Measurements from ENCODE around the gene SUSD3.

The SUSD3 gene

DNA sequence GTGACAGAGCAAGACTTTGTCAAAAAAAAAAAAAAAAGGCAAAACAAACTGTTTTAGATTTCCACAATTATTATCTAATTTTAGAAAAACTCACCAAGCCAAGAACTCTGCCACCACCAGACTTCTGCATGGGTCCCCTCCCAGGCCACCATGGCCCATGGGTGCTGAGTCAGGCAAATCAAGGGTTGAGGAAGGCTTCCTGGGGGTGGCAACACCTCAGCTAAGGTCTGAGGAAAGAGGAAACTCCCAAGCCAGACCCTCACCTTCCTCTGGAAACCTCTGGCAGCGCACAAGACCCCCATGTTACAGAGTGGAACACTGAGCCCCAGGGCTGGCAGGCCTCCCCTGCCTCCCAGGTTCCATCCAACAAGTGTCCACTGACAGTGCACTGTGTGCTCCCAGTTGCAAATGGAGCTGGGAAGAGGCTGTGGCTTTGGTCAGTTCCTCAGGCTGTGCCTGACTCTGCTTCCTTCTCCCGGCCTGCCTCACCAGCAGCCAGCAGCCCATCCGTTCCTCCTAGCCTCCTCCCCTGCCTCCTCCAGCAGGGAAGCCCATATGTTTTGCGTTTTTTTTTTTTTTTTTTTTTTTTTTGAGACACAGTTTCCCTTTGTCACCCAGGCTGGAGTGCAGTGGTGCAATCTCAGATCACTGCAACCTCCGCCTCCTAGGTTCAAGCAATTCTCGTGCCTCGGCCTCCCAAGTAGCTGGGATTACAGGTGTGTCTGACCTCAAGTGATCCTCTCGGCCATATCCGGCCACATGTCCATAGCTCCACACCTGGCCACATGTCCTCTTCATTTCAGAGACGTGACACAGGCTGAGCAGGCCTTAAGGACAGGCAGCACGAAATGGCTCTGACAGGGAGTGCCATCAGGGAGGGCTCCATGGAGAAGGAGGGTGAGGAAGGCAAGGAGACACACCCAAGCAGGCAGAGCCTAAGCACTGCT is 3.5 kb upstream of the SUSD3 start:
- no peak overlapping the region for H3K27ac ChIP-seq (ENCODE audit: low read depth, low read length)

DNA sequence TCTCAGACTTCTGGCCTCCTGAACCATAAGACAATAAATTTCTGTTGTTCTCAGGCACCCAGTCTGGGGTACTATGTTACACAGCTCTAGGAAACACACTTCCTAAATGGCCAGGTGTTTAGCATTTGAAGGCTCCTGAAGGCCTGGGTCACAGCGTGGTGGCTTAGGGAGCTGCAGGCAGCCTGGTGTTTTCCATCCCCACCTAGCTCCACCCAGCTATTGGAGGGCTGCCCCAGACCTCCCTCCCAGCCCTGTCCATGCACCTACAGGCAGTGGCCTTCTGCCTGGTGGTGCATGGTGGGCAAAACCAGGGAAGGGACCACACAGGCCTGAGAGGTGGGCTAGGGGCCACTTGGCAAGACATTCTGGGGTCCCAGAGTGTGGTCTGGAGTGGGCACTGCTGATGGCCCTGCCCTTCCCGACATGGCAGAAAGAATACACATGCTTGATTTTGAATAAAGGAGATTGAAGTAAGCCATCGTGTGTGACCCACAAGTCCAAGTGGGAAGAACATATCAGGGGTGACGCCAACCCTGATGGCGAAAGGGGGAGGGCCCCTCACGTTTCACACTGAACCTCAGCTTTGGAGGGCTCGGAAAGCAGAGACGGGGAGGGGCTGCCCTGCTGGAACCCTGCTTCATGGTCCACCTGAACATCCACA is 1.3 kb upstream of the SUSD3 start:
- H3K9ac ChIP-seq (ENCODE audit: low read length): no peak overlapping the region
- no peaks in the 10 kb centered on the region for H3K27me3 ChIP-seq (ENCODE audit: control insufficient read depth in 1 of 2, insufficient read depth in 2 of 2, low read length in 2 of 2)
- H3K36me3 ChIP-seq (ENCODE audit: insufficient read depth, low read length): no peaks in the 10 kb centered on the region
- no peak overlapping the region for H3K27ac ChIP-seq (ENCODE audit: low read depth, low read length)
- peaks cover 17% of the 10 kb centered on the region for H3K4me1 ChIP-seq (ENCODE audit: insufficient read depth, low read length)
- H3K4me3 ChIP-seq (ENCODE audit: low read depth in 1 of 2, low read length in 2 of 2): no peak overlapping the region
- H3K9me3 ChIP-seq (ENCODE audit: low read length): no peaks in the 10 kb centered on the region

More for the DNA sequence above, 3.5 kb upstream of the SUSD3 start:
- H3K4me3 ChIP-seq (ENCODE audit: low read depth in 1 of 2, low read length in 2 of 2): no peak overlapping the region
- H3K9ac ChIP-seq (ENCODE audit: low read length): no peak overlapping the region
- no peaks in the 10 kb centered on the region for H3K9me3 ChIP-seq (ENCODE audit: low read length)
- H3K36me3 ChIP-seq (ENCODE audit: insufficient read depth, low read length): no peaks in the 10 kb centered on the region
- no peaks in the 10 kb centered on the region for H3K27me3 ChIP-seq (ENCODE audit: control insufficient read depth in 1 of 2, insufficient read depth in 2 of 2, low read length in 2 of 2)
- peaks cover 5% of the 10 kb centered on the region for H3K4me1 ChIP-seq (ENCODE audit: insufficient read depth, low read length)

DNA sequence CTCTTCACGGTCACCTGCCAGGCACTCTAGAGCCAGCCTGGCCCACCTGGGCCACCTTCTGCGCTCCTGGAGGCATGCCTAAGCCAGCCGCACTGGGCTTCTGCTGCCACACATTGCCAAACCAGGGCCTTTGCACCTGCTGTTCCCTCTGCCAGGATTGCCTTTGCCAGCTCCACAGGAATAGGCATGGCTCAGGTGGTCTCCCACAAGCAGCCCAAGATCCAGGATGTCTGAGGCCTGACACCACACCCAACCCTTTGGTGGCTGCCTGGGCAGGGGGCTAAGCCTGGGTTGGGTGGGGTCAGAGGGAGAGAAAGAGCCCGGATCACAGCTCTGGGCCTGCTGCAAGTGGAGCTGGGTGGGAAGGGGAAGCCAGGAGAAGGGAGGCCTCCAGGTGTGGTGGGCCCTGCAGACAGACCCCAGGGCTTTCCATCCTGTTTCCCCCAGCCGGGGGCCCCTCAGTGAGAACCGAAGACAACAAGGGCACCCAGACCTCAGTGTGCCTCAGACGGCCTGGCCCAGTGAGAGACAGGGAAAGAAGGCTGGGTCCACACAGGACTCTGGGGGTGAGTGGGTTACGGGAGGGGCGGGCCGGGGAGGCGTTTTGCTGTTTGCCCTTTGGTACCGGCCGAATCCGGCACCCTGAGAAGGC is 672 bp upstream of the SUSD3 start:
- no peaks in the 10 kb centered on the region for H3K36me3 ChIP-seq (ENCODE audit: insufficient read depth, low read length)
- H3K4me1 ChIP-seq (ENCODE audit: insufficient read depth, low read length): peaks cover 16% of the 10 kb centered on the region
- H3K9me3 ChIP-seq (ENCODE audit: low read length): no peaks in the 10 kb centered on the region
- peak overlapping the region in 1 of 2 donors; percentile 49 for H3K4me3 ChIP-seq (ENCODE audit: low read depth in 1 of 2, low read length in 2 of 2)
- H3K9ac ChIP-seq (ENCODE audit: low read length): no peak overlapping the region
- H3K27ac ChIP-seq (ENCODE audit: low read depth, low read length): no peak overlapping the region
- H3K27me3 ChIP-seq (ENCODE audit: control insufficient read depth in 1 of 2, insufficient read depth in 2 of 2, low read length in 2 of 2): no peaks in the 10 kb centered on the region

DNA sequence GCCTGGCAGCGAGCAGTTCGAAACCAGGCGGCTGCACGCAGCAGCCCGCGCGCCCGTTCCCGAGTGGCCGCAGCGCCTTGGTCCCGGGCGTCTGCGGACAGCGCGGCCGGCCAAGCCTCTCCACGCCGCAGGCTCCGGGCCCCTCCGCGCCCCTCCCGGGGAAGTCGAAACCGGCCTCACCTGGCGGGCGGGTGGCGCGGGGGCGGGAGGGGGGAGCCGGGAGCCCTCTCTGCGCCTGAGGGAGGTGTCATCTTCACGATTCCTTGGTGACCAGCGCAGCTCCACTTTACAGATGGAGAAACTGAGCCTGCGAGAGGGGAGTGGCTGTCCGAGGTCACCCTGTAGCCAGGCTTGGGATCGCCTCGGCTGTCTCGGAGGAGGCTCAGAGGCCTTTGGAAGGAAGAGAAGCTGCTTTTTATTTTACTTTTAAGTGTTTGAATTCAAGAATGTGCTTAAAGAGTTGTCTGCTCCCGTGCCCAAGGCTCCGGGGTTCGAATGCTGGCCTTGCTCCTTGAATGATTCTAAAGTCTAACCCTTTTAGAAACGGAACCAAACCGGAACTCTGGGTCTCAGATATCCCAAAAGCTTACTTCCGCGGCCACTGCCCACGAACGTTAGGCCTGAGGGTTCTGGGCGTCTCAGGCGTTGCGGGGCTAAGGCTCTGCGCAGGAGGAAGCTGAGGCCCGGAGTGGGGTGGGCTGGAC is 662 bp downstream of the SUSD3 start:
- peak overlapping the region; percentile 49 to 57 for H3K4me3 ChIP-seq (ENCODE audit: low read depth in 1 of 2, low read length in 2 of 2)
- peak overlapping the region; percentile 32 for H3K27ac ChIP-seq (ENCODE audit: low read depth, low read length)
- H3K4me1 ChIP-seq (ENCODE audit: insufficient read depth, low read length): peaks cover 16% of the 10 kb centered on the region
- no peaks in the 10 kb centered on the region for H3K36me3 ChIP-seq (ENCODE audit: insufficient read depth, low read length)
- no peaks in the 10 kb centered on the region for H3K9me3 ChIP-seq (ENCODE audit: low read length)
- H3K9ac ChIP-seq (ENCODE audit: low read length): no peak overlapping the region
- H3K27me3 ChIP-seq (ENCODE audit: control insufficient read depth in 1 of 2, insufficient read depth in 2 of 2, low read length in 2 of 2): no peaks in the 10 kb centered on the region

DNA sequence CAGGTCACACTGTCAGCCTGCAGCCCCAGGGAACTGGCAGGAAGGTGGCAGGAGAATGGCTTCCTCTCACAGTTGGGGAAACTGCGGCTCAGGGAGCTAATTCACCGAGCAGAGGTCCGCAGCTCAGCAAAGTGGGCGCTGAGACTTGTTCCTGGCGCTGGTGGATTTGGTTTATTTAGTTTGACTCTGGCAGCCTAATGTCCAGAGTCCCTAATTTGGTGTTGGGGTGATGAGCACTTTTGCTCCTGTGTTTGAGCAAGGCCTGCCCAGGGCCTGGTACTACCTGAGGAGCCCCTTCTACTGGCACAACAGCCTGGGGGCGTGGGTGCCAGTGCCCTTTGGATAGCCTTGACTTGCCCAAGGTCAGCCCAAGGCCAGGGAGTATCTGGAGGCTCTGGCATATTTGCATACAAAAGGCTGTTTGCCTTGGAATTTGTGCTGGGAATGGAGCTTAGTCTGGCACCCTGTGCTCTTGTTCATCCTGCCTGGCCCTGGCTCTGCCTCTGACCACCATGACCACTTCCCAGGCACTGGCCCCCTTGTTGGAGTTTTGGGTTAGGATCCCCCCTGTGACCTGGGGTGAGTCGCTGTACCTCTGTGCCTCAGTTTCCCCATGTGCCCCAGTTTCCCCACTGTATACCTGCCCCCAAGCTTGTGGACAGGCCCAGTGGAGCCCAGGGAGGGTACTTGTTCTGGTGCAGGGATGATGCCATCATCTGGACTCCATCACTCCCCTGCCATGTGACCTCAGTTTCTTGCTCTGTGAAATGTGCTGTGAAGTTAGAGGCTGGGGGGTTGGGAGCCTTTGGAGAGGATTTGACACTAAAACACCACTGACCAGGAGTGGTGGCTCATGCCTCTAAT is 1.4 kb downstream of the SUSD3 start:
- peaks cover 16% of the 10 kb centered on the region for H3K4me1 ChIP-seq (ENCODE audit: insufficient read depth, low read length)
- H3K27ac ChIP-seq (ENCODE audit: low read depth, low read length): no peak overlapping the region
- H3K27me3 ChIP-seq (ENCODE audit: control insufficient read depth in 1 of 2, insufficient read depth in 2 of 2, low read length in 2 of 2): no peaks in the 10 kb centered on the region
- H3K9me3 ChIP-seq (ENCODE audit: low read length): no peaks in the 10 kb centered on the region
- no peak overlapping the region for H3K9ac ChIP-seq (ENCODE audit: low read length)
- H3K36me3 ChIP-seq (ENCODE audit: insufficient read depth, low read length): no peaks in the 10 kb centered on the region
- H3K4me3 ChIP-seq (ENCODE audit: low read depth in 1 of 2, low read length in 2 of 2): no peak overlapping the region

DNA sequence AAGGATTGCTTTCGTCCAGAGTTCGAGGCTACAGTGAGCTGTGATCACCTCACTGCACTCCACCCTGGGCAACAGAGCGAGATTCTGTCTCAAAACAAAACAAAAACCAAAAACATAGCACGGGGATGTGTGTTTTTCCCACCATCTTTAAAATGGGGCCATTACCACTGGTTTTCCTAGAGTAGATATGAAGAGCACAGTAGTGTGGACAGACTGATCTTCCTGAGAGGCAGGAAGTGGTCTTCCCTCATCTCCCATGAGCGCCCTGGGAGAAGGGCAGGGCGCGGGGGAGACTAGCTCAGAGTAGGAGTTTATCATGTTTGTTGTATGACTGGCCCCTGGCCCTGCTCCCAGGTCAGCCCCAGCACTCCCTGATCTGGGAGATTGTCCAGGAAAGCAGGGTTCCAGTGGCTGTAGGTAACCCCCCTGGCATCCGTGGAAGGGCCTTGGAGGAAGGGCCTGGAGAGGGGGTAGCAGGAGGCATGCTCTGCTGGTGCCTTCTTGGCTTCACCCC is 2.3 kb downstream of the SUSD3 start:
- Histone ChIP-seq H3K9me3 (ENCODE audit: low read length) (no peaks in the 10 kb centered on the region), H3K4me1 (ENCODE audit: insufficient read depth, low read length) (peaks cover 16% of the 10 kb centered on the region), H3K27ac (ENCODE audit: low read depth, low read length) (no peak overlapping the region), H3K36me3 (ENCODE audit: insufficient read depth, low read length) (no peaks in the 10 kb centered on the region), H3K4me3 (ENCODE audit: low read depth in 1 of 2, low read length in 2 of 2) (no peak overlapping the region), H3K27me3 (ENCODE audit: control insufficient read depth in 1 of 2, insufficient read depth in 2 of 2, low read length in 2 of 2) (no peaks in the 10 kb centered on the region), H3K9ac (ENCODE audit: low read length) (no peak overlapping the region)

DNA sequence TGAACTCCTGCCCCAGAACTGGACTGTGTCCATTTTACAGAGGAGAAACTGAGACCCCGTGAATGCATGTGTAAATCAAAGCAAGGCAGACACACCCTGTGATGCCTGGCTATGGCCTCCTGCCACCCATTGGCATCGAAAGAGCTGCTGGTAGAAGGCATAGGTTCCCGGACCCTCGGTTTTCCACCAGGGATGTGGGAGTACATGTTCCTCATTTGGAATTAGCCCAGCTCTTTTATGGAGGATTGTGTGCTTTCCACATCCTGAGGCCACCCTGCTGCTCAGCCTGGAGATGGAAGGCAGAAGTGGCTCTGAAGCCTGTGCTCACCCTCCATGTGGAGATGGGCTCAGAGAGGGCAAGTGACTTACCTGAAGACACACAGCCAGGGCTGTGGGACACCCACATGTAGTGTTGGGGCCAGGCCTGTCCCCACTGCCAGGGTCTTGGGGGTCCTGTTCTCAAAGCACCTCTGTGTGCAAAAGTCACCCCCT is 2.8 kb downstream of the SUSD3 start:
- Histone ChIP-seq H3K9me3 (ENCODE audit: low read length) (no peaks in the 10 kb centered on the region), H3K36me3 (ENCODE audit: insufficient read depth, low read length) (no peaks in the 10 kb centered on the region), H3K9ac (ENCODE audit: low read length) (no peak overlapping the region), H3K4me1 (ENCODE audit: insufficient read depth, low read length) (peaks cover 16% of the 10 kb centered on the region), H3K4me3 (ENCODE audit: low read depth in 1 of 2, low read length in 2 of 2) (no peak overlapping the region), H3K27ac (ENCODE audit: low read depth, low read length) (no peak overlapping the region), H3K27me3 (ENCODE audit: control insufficient read depth in 1 of 2, insufficient read depth in 2 of 2, low read length in 2 of 2) (no peaks in the 10 kb centered on the region)

DNA sequence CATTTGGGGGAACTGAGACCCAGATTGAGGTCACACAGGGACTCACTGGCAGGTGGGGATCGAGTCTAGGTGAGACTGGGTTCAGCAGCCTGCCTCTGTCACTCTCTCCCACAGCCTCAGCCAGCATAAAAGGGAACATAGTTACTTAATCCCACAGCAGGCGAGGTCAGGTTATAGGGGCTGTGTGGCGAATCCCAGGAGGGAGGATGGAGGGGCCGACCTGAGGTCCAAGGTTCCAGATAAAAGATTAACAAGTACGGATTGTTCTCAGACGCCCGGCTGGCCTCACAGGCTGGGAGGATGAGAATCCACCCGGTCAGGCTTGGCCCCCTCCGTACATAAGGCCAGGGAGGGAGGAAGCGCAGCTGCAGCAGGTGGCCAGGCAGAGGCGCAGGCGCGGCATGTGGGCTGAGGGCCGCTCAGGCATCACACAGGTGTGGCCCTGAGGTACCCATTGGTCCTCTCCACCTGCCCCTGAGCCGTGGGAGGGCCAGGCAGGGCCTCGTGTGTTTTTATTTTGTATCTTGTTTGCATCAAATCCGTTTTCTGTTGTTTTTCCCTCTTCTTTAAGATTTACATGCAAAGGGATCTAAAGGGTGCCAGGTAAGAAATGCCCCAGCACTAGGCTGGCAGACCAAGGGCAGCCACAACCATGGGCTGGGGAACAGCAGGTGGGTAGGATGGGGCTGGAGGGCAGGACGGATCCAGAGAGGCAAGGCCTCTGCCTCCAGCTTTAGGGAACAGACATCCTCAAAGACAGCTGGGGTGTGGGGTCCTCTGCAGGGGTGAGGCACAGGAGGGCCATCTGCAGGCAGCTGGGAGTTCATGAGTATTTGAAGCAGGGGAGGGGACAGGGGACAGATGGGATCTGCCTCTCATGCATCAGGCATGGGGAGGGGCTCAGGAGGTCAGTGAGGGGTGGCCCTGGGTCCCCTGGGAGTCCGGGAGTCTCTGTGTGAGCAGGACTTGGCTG is 3.6 kb downstream of the SUSD3 start:
- Histone ChIP-seq H3K27ac (ENCODE audit: low read depth, low read length) (no peak overlapping the region), H3K9ac (ENCODE audit: low read length) (no peak overlapping the region), H3K4me1 (ENCODE audit: insufficient read depth, low read length) (peaks cover 16% of the 10 kb centered on the region)

DNA sequence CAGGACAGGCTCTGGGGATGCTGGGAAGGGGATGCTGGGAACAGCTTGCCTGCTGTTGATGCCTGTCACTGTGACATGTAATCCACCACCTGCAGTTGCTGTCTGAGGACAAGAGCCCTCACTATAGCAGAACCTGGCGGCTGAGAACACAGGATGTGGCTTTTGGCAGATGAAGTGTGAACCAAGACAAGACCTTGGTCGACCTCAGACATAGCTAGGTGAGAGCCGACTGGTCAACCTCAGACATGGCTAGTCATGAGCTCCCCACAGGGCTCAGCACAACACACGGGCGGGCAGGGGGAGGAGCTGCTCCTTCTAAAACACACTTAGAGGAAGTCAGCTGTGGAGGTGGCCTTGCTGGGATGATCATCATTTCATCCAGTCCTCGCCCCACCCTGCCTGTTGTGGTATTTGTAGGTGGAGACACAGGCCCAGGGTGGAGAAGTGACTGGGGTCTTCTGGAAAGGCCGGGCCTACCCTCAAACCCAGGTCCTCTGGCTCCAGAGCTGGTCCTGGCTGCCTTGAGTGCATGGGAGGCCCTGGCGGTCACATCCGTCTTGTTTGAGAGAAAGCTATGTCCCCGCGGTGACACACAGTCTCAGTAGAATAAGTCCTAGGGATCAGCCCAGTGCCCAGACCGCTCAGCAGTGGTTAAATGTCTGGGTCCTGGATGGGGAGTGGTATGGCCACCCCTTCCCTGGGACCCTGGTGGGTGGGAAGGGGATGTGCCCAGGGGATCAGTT is 6.1 kb downstream of the SUSD3 start:
- Histone ChIP-seq H3K36me3 (ENCODE audit: insufficient read depth, low read length) (no peaks in the 10 kb centered on the region), H3K9ac (ENCODE audit: low read length) (no peak overlapping the region), H3K9me3 (ENCODE audit: low read length) (no peaks in the 10 kb centered on the region), H3K4me1 (ENCODE audit: insufficient read depth, low read length) (peaks cover 16% of the 10 kb centered on the region), H3K27me3 (ENCODE audit: control insufficient read depth in 1 of 2, insufficient read depth in 2 of 2, low read length in 2 of 2) (no peaks in the 10 kb centered on the region), H3K4me3 (ENCODE audit: low read depth in 1 of 2, low read length in 2 of 2) (no peak overlapping the region), H3K27ac (ENCODE audit: low read depth, low read length) (no peak overlapping the region)

More for the DNA sequence above, 3.6 kb downstream of the SUSD3 start:
- Histone ChIP-seq H3K36me3 (ENCODE audit: insufficient read depth, low read length) (no peaks in the 10 kb centered on the region), H3K4me3 (ENCODE audit: low read depth in 1 of 2, low read length in 2 of 2) (no peak overlapping the region), H3K27me3 (ENCODE audit: control insufficient read depth in 1 of 2, insufficient read depth in 2 of 2, low read length in 2 of 2) (no peaks in the 10 kb centered on the region), H3K9me3 (ENCODE audit: low read length) (no peaks in the 10 kb centered on the region)

Measured in muscle layer of colon (tissue), 2 donors.